Uterus (tissue), 2 donors: Measurements from ENCODE around the gene PGBD5.

ENCODE experiments used
- POLR2A ChIP-seq, 2 donors: fragments of 450-650 bp; IDR thresholded peaks; one replicate each; pipeline ENCODE4 v1.6.1; 2016; ENCODE audit warnings: antibody characterized with exemption in 2 of 2, mild to moderate bottlenecking in 1 of 2, moderate library complexity in 1 of 2
- TF ChIP-seq, protein P1 (sequence below), 4 experiments: fragments of 200-600 bp in 2 of 4; fragments of 450-650 bp in 2 of 4; sonication (generic) in 2 of 4; IDR thresholded peaks; one replicate each; pipeline ENCODE4 v1.5.1; 2016 to 2019; ENCODE audit warnings: antibody characterized with exemption in 4 of 4, mild to moderate bottlenecking in 2 of 4, moderate library complexity in 1 of 4

DNA sequence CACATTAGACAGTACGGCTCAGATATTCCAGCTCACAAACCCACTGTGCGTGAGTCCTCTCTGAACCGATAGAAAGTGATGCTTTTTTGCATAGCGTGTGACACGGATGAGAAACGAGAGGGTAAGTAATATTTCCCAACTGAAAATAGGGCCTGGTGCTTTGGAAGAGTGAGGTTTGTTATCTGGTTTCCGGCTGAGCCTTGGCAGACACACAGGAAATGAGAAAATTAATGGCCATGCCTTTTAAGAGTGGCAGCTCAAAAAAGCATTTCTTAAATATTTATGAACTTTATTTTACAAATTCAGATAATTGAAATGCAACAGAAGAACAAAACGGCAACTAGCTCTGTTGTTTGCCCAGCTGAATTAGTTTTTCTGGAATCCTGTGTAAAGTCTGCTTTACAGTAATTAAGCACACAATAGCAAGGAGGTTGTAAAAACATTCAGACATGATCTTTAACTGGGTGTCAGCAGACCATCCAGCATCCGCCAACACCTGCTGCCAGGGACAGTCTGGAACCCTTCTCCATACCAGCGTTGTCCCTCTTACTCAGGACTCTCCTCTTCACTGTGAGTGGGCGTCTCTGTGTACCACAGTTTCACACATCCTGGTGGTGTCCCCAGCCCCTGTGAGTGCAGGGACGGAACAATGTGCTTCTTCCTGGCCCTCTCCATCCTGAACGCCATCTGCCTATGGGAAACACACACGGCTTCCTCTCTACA lies 155.4 kb downstream of the PGBD5 start:
- TF ChIP-seq, protein P1, sequence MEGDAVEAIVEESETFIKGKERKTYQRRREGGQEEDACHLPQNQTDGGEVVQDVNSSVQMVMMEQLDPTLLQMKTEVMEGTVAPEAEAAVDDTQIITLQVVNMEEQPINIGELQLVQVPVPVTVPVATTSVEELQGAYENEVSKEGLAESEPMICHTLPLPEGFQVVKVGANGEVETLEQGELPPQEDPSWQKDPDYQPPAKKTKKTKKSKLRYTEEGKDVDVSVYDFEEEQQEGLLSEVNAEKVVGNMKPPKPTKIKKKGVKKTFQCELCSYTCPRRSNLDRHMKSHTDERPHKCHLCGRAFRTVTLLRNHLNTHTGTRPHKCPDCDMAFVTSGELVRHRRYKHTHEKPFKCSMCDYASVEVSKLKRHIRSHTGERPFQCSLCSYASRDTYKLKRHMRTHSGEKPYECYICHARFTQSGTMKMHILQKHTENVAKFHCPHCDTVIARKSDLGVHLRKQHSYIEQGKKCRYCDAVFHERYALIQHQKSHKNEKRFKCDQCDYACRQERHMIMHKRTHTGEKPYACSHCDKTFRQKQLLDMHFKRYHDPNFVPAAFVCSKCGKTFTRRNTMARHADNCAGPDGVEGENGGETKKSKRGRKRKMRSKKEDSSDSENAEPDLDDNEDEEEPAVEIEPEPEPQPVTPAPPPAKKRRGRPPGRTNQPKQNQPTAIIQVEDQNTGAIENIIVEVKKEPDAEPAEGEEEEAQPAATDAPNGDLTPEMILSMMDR (IDR thresholded peaks at IDR 0.05) = no peak
- TF ChIP-seq POLR2A (IDR thresholded peaks at IDR 0.05) = no peak
